Cardiac fibroblast (primary cell): ENCODE measurements around the gene FOSL1.

Source experiments
- DNase-seq, 2 donors: peaks; one replicate each; pipeline versions ENCODE4 v3.0.0 to v3.0.0-alpha.2; 2010; ENCODE audit warnings: low read depth in 2 of 2
- H3K4me3 ChIP-seq, 2 donors: replicated peaks in 1 of 2; 1 replicate in 1 of 2; 2 replicates in 1 of 2; pipeline ENCODE4 v1.5.1; 2011; ENCODE audit warnings: low read depth in 2 of 2, low read length in 2 of 2, mild to moderate bottlenecking in 2 of 2, moderate library complexity in 1 of 2
- TF ChIP-seq, protein P1 (sequence below): IDR thresholded peaks from one replicate; pipeline ENCODE4 v1.5.1; 2011; ENCODE audit warnings: low read depth, mild to moderate bottlenecking, low read length, inconsistent platforms

FOSL1 gene

DNA sequence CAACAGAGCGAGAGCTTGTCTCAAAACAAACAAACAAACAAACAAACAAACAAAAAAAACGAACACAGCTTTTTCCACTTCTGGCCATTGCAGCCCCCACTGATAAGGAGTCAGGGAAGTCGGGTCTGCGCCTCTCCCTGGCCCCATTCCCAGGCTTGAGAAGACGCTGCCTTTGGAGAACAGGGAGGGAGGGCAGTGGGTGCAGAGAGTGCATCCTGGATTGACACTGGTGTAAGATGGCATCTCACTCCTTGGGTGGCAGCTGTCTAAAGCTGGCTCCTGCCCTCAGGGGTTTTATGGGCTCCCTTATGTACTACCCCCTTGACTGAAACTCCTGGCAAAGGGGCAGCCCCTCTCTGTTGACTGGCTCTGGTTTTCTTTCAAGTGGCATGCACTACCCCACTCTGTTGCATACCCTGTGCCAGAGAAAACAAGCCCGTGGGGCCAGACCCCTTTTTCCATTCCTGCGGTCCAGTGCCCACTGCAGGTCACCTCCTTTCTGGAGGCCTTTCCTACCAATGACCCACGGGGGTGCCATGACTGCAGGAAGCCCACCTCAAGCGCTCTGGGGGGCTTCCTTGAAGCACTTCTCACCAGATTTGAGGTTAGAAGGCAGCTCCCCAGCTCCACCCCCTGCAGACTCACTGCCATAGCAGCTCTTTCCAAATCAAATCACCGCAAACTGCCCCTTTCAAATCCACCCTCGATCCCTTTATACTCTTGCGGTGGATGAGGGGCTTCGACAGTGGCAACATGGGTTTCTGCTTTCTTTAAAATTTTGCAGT lies 31.8 kb upstream of the FOSL1 start:
- TF ChIP-seq, protein P1, sequence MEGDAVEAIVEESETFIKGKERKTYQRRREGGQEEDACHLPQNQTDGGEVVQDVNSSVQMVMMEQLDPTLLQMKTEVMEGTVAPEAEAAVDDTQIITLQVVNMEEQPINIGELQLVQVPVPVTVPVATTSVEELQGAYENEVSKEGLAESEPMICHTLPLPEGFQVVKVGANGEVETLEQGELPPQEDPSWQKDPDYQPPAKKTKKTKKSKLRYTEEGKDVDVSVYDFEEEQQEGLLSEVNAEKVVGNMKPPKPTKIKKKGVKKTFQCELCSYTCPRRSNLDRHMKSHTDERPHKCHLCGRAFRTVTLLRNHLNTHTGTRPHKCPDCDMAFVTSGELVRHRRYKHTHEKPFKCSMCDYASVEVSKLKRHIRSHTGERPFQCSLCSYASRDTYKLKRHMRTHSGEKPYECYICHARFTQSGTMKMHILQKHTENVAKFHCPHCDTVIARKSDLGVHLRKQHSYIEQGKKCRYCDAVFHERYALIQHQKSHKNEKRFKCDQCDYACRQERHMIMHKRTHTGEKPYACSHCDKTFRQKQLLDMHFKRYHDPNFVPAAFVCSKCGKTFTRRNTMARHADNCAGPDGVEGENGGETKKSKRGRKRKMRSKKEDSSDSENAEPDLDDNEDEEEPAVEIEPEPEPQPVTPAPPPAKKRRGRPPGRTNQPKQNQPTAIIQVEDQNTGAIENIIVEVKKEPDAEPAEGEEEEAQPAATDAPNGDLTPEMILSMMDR: no peak
- no peak overlapping the region for H3K4me3 ChIP-seq
- peak in 1 of 2 donors; percentile 4 for DNase-seq

DNA sequence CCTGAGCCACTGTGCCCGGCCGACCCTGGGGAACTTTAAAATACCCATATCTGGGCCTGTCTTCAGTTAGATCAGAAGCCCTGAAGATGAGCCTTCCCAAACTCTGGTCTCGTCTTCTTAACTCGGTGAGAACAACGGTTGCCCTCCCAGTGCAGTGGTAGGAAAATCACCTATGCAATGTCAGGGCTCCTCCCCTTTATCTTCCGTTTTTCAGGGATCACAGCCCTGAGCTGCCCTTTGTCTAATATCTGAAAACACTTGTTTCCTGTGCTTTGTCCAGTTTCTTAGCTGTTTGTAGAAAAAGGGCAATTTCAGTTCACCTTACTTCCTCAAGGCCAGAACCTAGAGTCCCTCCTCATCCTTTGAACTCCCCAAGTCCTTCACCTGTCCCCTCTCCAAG lies 28.5 kb upstream of the FOSL1 start:
- TF ChIP-seq, protein P1: no peak
- H3K4me3 ChIP-seq: no peak overlapping the region
- DNase-seq: no peak

DNA sequence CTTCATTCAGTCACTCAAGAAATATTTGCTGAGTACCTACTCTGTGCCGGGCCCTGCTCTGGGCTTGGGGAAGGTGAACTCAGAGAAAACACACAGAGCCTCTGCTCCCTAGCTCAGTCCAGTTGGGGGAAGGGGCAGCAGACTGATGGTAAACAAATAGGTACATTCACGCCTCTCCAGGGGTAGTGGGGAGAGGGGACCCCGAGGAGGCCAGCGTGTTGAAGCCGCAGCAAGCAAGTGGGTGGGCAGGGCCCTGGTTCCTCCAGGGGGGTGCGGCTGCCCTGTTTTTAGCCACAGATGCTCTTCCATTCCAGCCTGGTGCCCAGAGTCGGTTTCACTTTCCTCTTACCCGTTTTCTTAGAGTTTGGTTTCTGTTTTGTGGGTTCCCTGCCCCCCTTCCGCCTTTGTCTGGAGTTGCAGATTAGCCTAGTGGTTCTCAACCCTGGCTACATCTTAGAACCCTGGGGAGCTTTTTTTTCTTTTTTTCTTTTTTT lies 27.8 kb upstream of the FOSL1 start:
- TF ChIP-seq, protein P1: no peak
- no peak for DNase-seq
- H3K4me3 ChIP-seq: no peak overlapping the region

DNA sequence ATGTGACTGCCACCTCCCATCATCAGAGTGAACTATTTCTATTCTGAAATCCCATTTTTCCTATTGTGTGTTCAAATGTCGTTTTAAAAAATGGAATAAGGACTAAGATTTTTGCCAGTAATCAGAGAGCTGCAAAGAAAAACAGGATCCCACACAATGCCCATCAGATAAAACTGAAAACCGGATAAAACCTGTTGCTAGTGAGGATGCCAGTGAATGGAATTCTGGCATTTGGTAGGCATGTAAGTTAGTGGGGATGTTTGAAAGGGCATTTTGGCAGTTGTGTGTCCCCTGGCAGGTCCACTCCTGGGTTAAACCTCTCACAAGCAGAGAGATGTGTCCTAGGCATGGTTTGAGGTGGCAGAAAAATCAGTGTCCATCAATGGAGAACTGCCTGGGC lies 25.2 kb upstream of the FOSL1 start:
- TF ChIP-seq, protein P1: no peak
- no peak for DNase-seq
- no peak overlapping the region for H3K4me3 ChIP-seq

DNA sequence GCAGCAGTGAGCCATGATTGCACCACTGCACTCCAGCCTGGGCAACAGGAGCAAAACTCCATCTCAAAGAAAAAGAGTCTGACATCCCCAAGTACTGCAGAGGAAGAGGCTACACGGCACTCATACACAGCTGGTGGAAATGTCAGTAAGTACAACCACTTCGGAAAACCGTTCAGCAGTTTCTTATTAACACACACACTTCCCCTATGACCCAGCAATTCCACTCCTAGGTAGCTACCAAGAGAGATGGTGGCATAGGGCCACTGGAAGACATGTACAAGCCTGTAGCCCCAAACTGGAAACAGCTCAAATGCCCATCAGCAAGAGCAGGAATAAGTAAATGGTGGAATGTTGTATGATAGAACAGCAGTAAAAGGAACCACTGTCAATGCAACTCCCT lies 22.4 kb upstream of the FOSL1 start:
- TF ChIP-seq, protein P1: no peak
- no peak for DNase-seq
- no peak overlapping the region for H3K4me3 ChIP-seq

DNA sequence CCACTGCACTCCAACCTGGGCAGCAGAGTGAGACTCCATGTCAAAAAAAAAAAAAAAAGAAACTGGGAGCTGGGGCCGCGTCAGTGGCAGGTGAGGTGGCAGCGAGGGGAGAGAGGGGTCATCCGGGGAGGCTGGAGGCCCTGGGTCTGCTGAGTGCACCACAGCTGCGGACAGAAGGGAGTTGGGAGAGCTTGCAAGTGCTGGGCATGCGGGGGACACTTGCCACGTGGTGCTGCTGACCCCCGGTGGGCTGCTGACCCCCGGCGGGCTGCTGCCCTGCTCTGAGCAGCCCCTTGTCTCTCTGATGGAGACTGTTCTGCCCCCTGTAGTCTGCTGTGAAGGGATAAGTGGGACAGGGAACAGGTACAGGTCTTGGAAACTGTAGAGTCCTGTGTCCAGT lies 21.7 kb upstream of the FOSL1 start:
- no peak for DNase-seq
- TF ChIP-seq, protein P1: no peak
- no peak overlapping the region for H3K4me3 ChIP-seq
